Sigmoid colon (tissue), 3 donors: ENCODE results near the gene SLC22A31.

Experiments used
- POLR2A ChIP-seq, 2 donors: fragments of 450-650 bp; IDR thresholded peaks; one replicate each; pipeline ENCODE4 v1.6.1; 2016; ENCODE audit warnings: antibody characterized with exemption in 2 of 2, mild to moderate bottlenecking in 2 of 2, moderate library complexity in 2 of 2
- TF ChIP-seq, protein P1 (sequence below), 4 experiments: fragments of 450-650 bp in 3 of 4; fragments of 200-600 bp in 1 of 4; IDR thresholded peaks; one replicate each; pipeline ENCODE4 v1.5.1; 2016 to 2019; ENCODE audit warnings: antibody characterized with exemption in 4 of 4, mild to moderate bottlenecking in 3 of 4, moderate library complexity in 2 of 4

DNA sequence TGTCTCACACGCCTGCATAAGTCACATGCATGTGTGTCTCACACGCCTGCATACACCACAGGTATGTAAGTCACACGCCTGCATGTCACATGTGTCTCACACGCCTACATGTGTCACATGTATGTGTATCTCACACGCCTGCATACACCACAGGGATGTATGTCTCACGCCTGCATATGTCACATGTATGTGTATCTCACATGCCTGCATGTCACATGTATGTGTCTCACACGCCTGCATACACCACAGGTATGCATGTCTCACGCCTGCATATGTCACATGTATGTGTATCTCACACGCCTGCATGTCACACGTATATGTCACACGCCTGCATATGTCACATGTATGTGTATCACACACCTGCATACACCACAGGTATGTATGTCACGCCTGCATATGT, 42.6 kb downstream of the SLC22A31 start:
- TF ChIP-seq, protein P1, sequence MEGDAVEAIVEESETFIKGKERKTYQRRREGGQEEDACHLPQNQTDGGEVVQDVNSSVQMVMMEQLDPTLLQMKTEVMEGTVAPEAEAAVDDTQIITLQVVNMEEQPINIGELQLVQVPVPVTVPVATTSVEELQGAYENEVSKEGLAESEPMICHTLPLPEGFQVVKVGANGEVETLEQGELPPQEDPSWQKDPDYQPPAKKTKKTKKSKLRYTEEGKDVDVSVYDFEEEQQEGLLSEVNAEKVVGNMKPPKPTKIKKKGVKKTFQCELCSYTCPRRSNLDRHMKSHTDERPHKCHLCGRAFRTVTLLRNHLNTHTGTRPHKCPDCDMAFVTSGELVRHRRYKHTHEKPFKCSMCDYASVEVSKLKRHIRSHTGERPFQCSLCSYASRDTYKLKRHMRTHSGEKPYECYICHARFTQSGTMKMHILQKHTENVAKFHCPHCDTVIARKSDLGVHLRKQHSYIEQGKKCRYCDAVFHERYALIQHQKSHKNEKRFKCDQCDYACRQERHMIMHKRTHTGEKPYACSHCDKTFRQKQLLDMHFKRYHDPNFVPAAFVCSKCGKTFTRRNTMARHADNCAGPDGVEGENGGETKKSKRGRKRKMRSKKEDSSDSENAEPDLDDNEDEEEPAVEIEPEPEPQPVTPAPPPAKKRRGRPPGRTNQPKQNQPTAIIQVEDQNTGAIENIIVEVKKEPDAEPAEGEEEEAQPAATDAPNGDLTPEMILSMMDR (IDR thresholded peaks at IDR 0.05): no peak
- no peak for TF ChIP-seq POLR2A (IDR thresholded peaks at IDR 0.05)
